GM12878 (cell line): ENCODE results near the gene GCC2.

Source experiments
- CREB1 ChIP-seq: IDR thresholded peaks from 2 replicates; pipeline ENCODE4 v1.6.1; 2012; ENCODE audit warnings: low read depth, mild to moderate bottlenecking, inconsistent platforms
- TF ChIP-seq, protein P1 (sequence below), 3 experiments: IDR thresholded peaks in 2 of 3; conservative IDR thresholded peaks in 1 of 3; 2 replicates each; pipeline ENCODE4 v1.5.1; 2011; ENCODE audit warnings: low read depth in 3 of 3, low read length in 3 of 3, mild to moderate bottlenecking in 3 of 3, control low read depth in 2 of 3, moderate library complexity in 2 of 3, inconsistent platforms in 1 of 3, mixed read lengths in 1 of 3; ENCODE audit not compliant: control insufficient read depth in 2 of 3, insufficient read depth in 1 of 3; ENCODE audit errors: extremely low read depth in 1 of 3

DNA sequence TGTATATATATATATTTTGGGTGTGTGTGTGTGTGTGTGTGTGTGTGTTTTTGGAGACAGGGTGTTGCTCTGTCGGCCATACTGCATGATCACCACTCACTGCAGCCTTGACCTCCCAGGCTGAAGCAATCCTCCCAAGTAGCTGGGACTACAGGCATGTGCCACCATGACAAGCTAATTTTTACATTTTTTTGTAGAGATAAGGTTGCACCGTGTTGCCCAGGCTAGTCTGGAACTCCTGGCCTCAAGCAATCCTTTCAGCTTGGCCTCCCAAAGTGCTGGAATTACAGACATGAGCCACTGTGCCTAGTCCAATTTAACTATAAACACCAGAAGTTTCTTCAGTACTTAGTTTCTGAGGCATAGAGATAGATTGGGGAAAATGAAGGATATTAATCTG is 103.6 kb downstream of the GCC2 start:
- TF ChIP-seq, protein P1, sequence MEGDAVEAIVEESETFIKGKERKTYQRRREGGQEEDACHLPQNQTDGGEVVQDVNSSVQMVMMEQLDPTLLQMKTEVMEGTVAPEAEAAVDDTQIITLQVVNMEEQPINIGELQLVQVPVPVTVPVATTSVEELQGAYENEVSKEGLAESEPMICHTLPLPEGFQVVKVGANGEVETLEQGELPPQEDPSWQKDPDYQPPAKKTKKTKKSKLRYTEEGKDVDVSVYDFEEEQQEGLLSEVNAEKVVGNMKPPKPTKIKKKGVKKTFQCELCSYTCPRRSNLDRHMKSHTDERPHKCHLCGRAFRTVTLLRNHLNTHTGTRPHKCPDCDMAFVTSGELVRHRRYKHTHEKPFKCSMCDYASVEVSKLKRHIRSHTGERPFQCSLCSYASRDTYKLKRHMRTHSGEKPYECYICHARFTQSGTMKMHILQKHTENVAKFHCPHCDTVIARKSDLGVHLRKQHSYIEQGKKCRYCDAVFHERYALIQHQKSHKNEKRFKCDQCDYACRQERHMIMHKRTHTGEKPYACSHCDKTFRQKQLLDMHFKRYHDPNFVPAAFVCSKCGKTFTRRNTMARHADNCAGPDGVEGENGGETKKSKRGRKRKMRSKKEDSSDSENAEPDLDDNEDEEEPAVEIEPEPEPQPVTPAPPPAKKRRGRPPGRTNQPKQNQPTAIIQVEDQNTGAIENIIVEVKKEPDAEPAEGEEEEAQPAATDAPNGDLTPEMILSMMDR (IDR thresholded peaks at IDR 0.05 in 2 of 3, conservative IDR thresholded peaks at IDR 0.05 in 1 of 3; ENCODE audit: control insufficient read depth in 2 of 3, extremely low read depth in 1 of 3, insufficient read depth in 1 of 3, low read depth in 3 of 3, low read length in 3 of 3) = no peak
- TF ChIP-seq CREB1 = no peak
